Measurements from ENCODE around the gene VMO1.

The VMO1 gene

DNA sequence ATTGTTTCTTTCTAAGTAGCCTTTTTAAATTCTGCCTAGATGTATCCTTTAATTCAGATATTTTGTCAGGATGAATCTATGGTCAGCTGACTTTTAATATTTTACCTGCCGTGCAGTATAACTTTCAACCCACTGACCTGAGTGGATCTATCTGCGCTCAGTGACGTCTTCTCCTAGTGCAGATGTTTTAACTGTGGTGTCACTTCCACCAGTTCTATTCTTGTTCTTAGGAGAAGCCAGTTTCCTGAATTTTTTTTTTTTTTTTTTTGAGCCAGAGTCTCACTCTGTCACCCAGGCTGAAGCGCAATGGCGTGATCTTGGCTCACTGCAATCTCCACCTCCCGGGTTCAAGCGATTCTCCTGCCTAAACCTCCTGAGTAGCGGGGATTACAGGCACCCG, 19.4 kb downstream of the VMO1 start:
- Histone ChIP-seq H3K4me3 (ENCODE audit: low read depth, low read length) (no peak overlapping the region), H3K27ac (no peak overlapping the region), H3K9me3 (ENCODE audit: severe bottlenecking) (no peaks in the 10 kb centered on the region), H3K36me3 (no peaks in the 10 kb centered on the region), H3K27me3 (ENCODE audit: insufficient read depth, low read depth, severe bottlenecking) (no peaks in the 10 kb centered on the region)
- TF ChIP-seq, protein P1, sequence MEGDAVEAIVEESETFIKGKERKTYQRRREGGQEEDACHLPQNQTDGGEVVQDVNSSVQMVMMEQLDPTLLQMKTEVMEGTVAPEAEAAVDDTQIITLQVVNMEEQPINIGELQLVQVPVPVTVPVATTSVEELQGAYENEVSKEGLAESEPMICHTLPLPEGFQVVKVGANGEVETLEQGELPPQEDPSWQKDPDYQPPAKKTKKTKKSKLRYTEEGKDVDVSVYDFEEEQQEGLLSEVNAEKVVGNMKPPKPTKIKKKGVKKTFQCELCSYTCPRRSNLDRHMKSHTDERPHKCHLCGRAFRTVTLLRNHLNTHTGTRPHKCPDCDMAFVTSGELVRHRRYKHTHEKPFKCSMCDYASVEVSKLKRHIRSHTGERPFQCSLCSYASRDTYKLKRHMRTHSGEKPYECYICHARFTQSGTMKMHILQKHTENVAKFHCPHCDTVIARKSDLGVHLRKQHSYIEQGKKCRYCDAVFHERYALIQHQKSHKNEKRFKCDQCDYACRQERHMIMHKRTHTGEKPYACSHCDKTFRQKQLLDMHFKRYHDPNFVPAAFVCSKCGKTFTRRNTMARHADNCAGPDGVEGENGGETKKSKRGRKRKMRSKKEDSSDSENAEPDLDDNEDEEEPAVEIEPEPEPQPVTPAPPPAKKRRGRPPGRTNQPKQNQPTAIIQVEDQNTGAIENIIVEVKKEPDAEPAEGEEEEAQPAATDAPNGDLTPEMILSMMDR (IDR thresholded peaks at IDR 0.05; ENCODE audit: low read depth, low read length): no peak
- no peak for DNase-seq

- Histone ChIP-seq H3K27ac (no peak overlapping the region), H3K36me3 (no peaks in the 10 kb centered on the region), H3K9me3 (ENCODE audit: severe bottlenecking) (no peaks in the 10 kb centered on the region), H3K4me3 (ENCODE audit: low read depth, low read length) (no peak overlapping the region), H3K27me3 (ENCODE audit: insufficient read depth, low read depth, severe bottlenecking) (no peaks in the 10 kb centered on the region)
- TF ChIP-seq, protein P1 (IDR thresholded peaks at IDR 0.05; ENCODE audit: low read depth, low read length): no peak
- no peak for DNase-seq
These were observed 20.0 kb downstream of the VMO1 start for GRCh38 chr17:4766201-4766600.

GRCh38 chr17:4764595-4764994, 21.6 kb downstream of the VMO1 start:
- no peak overlapping the region for H3K27ac ChIP-seq
- TF ChIP-seq, protein P1 (IDR thresholded peaks at IDR 0.05; ENCODE audit: low read depth, low read length): no peak
- H3K4me3 ChIP-seq (ENCODE audit: low read depth, low read length): no peak overlapping the region
- H3K36me3 ChIP-seq: no peaks in the 10 kb centered on the region
- no peaks in the 10 kb centered on the region for H3K9me3 ChIP-seq (ENCODE audit: severe bottlenecking)
- no peaks in the 10 kb centered on the region for H3K27me3 ChIP-seq (ENCODE audit: insufficient read depth, low read depth, severe bottlenecking)
- no peak for DNase-seq

DNA sequence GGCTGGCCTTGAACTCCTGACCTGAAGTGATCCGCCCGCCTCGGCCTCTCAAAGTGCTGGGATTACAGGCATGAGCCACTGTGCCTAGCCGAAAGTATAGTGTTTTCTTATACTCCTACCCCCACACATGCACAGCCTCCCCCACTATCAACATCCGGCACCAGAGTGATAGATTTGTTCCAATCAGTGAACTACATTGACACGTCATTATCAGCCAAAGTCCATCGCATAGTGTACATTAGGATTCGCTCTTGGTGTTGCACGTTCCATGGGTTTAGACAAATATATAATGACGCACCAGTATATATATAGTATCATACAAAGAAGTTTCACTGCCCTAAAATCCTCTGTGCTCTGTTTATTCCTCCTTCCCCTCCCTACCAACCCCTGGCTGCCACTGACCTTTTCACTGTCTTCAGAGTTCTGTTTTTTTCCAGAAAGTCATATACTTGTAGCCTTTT, 26.4 kb downstream of the VMO1 start:
- H3K36me3 ChIP-seq: no peaks in the 10 kb centered on the region
- no peak overlapping the region for H3K27ac ChIP-seq
- no peaks in the 10 kb centered on the region for H3K27me3 ChIP-seq (ENCODE audit: insufficient read depth, low read depth, severe bottlenecking)
- no peak overlapping the region for H3K4me3 ChIP-seq (ENCODE audit: low read depth, low read length)
- TF ChIP-seq, protein P1 (IDR thresholded peaks at IDR 0.05; ENCODE audit: low read depth, low read length): no peak
- no peaks in the 10 kb centered on the region for H3K9me3 ChIP-seq (ENCODE audit: severe bottlenecking)
- DNase-seq: no peak

DNA sequence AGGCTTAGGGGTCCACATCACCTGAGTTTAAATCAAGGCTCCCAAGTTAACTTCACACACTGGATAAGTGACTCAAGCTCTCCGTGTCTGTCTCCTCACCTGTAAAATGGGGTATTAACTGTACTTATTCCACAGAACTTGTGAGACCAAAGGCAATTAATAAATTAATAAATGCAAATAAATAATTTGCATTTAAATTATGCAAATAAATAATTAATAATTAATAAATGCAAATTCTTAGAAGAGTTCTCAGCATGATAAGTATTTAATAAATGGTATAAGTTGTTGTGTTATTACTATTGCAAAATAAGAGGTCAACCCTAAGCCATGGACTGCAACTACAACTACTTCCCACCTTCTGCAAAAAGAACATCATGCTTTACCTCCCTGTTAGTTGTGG, 32.8 kb downstream of the VMO1 start:
- Histone ChIP-seq H3K9me3 (ENCODE audit: severe bottlenecking) (no peaks in the 10 kb centered on the region), H3K27me3 (ENCODE audit: insufficient read depth, low read depth, severe bottlenecking) (no peaks in the 10 kb centered on the region), H3K4me3 (ENCODE audit: low read depth, low read length) (no peak overlapping the region), H3K36me3 (no peaks in the 10 kb centered on the region), H3K27ac (no peak overlapping the region)
- DNase-seq: no peak
- TF ChIP-seq, protein P1 (IDR thresholded peaks at IDR 0.05; ENCODE audit: low read depth, low read length): no peak

- Histone ChIP-seq H3K9me3 (ENCODE audit: severe bottlenecking) (no peaks in the 10 kb centered on the region), H3K27ac (no peak overlapping the region), H3K4me3 (ENCODE audit: low read depth, low read length) (no peak overlapping the region), H3K36me3 (no peaks in the 10 kb centered on the region), H3K27me3 (ENCODE audit: insufficient read depth, low read depth, severe bottlenecking) (no peaks in the 10 kb centered on the region)
- TF ChIP-seq, protein P1 (IDR thresholded peaks at IDR 0.05; ENCODE audit: low read depth, low read length): no peak
- DNase-seq: no peak
These were observed 34.2 kb downstream of the VMO1 start for GRCh38 chr17:4751932-4752331.

Data from WERI-Rb-1 (cell line).